Epithelial cell of proximal tubule (primary cell): ENCODE results near the gene NTM. TPM values are rescaled to one million over a fixed set of nuclear protein-coding genes. Genes with fewer than 3 reads are reported as not detected.
A peak's percentile ranks its signal among the peaks of the same experiment; 100 is the strongest.

Experiments used
- DNase-seq: peaks from one replicate; pipeline ENCODE4 v3.0.0-alpha.2; 2011; ENCODE audit warnings: low read depth
- H3K4me3 ChIP-seq: 2 replicates; pipeline ENCODE4 v1.5.1; 2011; ENCODE audit warnings: low read depth, mild to moderate bottlenecking, low read length
- CTCF ChIP-seq: conservative IDR thresholded peaks from 2 replicates; pipeline ENCODE4 v1.5.1; 2012; ENCODE audit warnings: low read depth, mild to moderate bottlenecking, low read length
- total RNA-seq: library from RNA; depleted of rRNA; stranded (reverse); fragments of >200 nt; gene quantifications from 2 replicates; pipeline ENCODE4 v1.2.3, GENCODE V29; 2015

The NTM gene
- total RNA-seq, 1 donor from 2014 or later = 5.3 TPM

GRCh38 chr11:131737357-131737756, 366.9 kb downstream of the NTM start:
- no peak for DNase-seq
- TF ChIP-seq CTCF = no peak
- no peak overlapping the region for H3K4me3 ChIP-seq

- DNase-seq = no peak
- H3K4me3 ChIP-seq = no peak overlapping the region
- no peak for TF ChIP-seq CTCF
Measured at GRCh38 chr11:131739243-131739882, 368.9 kb downstream of the NTM start.

- DNase-seq = no peak
- no peak overlapping the region for H3K4me3 ChIP-seq
Measured at GRCh38 chr11:131744847-131745246, 374.4 kb downstream of the NTM start.

GRCh38 chr11:131745405-131745804, 375.0 kb downstream of the NTM start:
- H3K4me3 ChIP-seq = no peak overlapping the region
- no peak for DNase-seq
- no peak for TF ChIP-seq CTCF

More at GRCh38 chr11:131744847-131745246, 374.4 kb downstream of the NTM start:
- no peak for TF ChIP-seq CTCF

GRCh38 chr11:131746201-131746600, 375.8 kb downstream of the NTM start:
- DNase-seq = no peak
- no peak overlapping the region for H3K4me3 ChIP-seq
- TF ChIP-seq CTCF = no peak

GRCh38 chr11:131748151-131749050, 378.0 kb downstream of the NTM start:
- H3K4me3 ChIP-seq = no peak overlapping the region
- no peak for DNase-seq
- TF ChIP-seq CTCF = peak; percentile 81
